GM19397 (cell line): ENCODE data around the gene ERBB4.

Experiments
- ATAC-seq: cut with Tn5 transposase; IDR thresholded peaks from one replicate; pipeline ENCODE4 v1.9.1; 2021; ENCODE audit warnings: mild to moderate bottlenecking, moderate library complexity; ENCODE audit not compliant: unreplicated experiment

Gene ERBB4

DNA sequence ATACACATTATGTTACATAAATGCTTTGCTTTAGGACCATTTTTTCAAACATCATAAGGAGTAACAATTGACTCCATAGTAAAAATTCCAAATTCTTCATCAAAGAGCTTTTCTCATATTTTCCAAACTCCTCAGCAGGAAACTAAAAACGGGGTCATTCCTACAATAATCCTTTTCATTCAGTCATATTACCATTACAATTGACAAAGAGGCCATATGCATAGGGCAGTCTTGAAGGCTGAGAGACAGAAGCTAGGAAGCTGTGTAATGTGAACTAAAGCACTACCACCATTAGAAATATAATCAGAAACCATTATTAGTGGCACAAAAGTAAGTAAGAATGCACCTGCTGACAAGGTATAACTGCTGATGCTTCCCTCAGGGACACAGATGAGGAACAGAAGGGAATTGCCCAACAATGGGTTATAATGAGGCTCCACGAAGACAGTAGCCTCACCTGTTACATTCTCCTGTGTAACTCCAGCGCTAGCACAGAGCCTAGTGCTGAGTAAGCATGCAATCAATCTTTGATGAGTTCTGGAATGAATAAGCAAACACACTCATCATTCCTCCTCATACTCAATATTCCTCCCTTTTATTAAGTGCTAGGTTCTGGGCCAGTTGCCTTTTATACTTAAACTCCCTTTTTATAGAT is 1039.9 kb downstream of the ERBB4 start:
- no peak for ATAC-seq

GRCh38 chr2:211495339-211495738 is 1043.3 kb downstream of the ERBB4 start:
- ATAC-seq = no peak

GRCh38 chr2:211494536-211494935 is 1044.1 kb downstream of the ERBB4 start:
- ATAC-seq = no peak

DNA sequence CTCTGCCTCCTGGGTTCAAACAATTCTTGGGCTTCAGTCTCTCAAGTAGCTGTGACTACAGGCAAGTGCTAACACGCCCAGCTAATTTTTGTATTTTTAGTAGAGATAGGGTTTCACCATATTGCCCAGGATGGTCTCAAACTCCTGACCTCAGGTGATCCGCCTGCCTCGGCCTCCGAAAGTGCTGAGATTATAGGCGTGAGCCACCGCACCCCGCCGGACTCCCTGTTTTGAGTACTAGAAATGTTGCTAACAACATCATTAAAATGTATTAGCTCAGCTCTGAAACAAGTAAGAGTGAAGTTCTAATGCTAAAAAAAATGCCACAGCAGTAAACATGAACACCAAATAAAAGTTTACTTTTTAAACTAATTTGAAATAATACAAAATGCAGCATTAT is 1044.5 kb downstream of the ERBB4 start:
- ATAC-seq = no peak

- no peak for ATAC-seq
Observed at GRCh38 chr2:211487733-211488132, 1050.9 kb downstream of the ERBB4 start.

DNA sequence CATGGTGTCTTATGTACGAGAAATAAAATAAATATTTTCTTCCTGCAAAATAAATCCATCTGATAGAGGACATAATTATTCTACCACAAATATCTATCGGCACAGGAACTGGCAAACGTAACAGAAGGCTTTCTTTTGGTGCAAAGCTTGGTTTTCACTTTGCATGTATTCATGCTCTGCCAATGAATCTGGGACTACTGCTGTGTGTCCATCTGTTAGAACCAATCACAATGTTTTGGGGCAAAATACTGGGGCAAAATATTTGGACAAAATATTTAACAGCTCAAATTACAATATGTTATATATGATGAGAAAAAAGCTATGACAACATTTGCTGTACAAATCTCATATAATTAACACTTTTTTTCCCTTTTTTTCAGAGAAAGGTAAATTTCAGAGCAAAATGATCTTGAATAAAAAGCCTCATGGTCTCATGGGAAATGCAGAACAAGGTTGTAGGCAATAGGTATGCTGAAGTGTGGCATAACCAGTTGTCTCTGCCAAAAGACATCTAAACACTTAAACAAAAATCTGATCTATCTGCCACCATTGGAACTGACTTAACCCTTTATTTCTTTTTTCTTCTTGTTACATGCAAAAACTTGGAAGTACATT is 1059.0 kb downstream of the ERBB4 start:
- ATAC-seq = no peak

GRCh38 chr2:211477537-211478275 is 1060.9 kb downstream of the ERBB4 start:
- ATAC-seq = no peak

DNA sequence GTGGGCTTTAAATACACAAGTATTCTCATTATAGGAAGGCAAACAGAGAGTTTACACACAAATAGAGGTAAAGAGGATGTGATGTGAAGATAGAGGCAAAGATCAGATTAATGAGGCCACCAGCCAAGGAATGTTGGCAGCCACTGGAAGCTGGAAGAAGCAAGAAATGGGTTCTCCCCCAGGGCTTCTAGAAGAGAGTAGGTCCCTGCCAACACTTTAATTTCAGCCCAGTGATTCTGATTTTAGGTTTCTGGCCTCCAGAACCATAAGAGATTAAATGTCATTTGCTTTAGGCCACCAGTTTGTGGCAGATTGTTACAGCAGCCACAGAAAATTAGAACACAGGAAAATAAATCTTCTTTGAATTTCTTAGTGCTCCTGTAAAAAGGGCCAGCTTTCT is 1065.5 kb downstream of the ERBB4 start:
- ATAC-seq = no peak

GRCh38 chr2:211469664-211470059 is 1068.9 kb downstream of the ERBB4 start:
- no peak for ATAC-seq

GRCh38 chr2:211468877-211469663 is 1069.5 kb downstream of the ERBB4 start:
- no peak for ATAC-seq

DNA sequence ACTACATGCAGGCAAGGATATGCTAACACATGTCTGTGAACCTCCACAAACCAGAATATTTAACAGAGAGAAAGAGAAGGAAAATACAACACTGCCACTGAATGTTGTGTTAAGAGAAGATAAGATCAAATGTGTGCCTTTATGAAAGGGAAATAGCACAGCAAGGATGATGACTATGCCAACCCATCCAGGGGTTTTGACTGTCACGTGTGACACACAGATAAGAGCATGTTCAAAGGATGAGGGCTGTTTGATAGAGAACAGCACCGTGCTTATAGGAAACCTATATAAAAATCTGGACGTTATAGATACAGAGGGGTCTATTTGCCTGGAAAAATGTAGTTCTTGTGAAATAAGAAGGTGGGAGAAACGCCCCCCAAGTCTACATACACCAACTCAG is 1070.4 kb downstream of the ERBB4 start:
- ATAC-seq = no peak

DNA sequence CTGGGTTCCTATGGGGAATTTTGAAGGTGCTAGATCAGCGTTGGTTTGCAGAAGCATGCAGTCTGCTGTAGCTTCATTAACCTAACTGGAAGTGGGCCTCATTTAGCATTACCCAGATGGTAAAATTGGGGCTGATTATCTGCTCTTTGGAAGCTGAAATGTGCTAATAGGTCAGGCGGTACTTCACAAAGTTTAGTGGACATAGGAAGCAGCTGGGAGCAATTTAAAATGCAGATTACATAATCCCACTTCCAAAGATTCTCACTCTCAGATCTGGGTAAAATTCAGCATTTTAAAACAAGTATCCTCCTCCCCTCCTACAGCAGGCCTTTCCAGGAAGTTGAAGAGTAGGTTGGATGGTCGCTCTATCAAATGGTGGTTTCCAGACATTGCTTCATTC is 1075.2 kb downstream of the ERBB4 start:
- ATAC-seq = no peak

- no peak for ATAC-seq
Observed at GRCh38 chr2:211458974-211459373, 1079.6 kb downstream of the ERBB4 start.

GRCh38 chr2:211457325-211457724 is 1081.3 kb downstream of the ERBB4 start:
- no peak for ATAC-seq

GRCh38 chr2:211455216-211455841 is 1083.3 kb downstream of the ERBB4 start:
- ATAC-seq = peak; percentile 55

DNA sequence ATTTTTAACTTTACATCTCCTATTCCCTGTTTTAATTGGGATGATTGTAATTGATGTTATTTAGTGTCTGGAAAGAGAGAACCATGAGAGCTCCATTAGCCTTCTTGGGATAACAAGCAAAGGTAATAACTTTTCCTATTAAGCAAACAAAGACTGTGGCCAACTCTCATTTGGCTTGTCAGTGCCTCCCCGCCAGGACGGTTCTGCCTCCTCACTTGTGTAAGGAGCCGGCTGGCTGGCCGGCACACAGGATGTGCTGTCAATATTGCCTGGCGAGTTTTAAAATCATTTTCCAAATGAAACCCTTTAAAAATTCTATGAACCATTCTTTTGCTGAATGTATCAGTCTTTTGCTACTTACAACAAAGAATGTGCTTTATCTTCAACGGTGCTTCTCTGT is 1083.9 kb downstream of the ERBB4 start:
- no peak for ATAC-seq

GRCh38 chr2:211453311-211453887 is 1085.2 kb downstream of the ERBB4 start:
- ATAC-seq = no peak

DNA sequence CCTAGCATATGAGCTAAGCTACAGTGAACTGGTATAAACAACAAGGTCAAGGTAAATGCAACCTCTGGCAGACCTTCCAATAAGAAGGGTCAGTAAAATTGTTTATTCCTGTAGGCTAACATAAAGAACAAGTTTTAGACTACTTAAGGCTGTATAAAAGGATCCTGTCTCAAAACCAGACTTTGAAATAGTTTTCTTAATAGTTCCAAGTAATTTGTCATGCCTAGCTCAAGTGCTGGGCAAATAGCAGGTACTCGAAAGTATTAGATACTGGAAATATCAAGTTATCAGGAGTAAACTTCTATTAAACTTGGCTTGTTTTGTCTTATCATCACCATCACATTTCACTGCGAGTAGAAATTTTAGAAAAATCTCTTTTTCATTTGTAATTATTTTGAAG is 1087.0 kb downstream of the ERBB4 start:
- ATAC-seq = no peak

- no peak for ATAC-seq
Observed at GRCh38 chr2:211449819-211450218, 1088.8 kb downstream of the ERBB4 start.

GRCh38 chr2:211447548-211447947 is 1091.1 kb downstream of the ERBB4 start:
- no peak for ATAC-seq

GRCh38 chr2:211440107-211440506 is 1098.5 kb downstream of the ERBB4 start:
- ATAC-seq = no peak
